HG03521 (cell line): ENCODE data around the gene SLC22A1.
"Not testable (repeated sequence)": the region's sequence is repeated elsewhere in the genome, so short reads cannot be mapped to it uniquely, and the experiment has no call there.

Experiments used
- ATAC-seq: cut with Tn5 transposase; IDR thresholded peaks from one replicate; pipeline ENCODE4 v1.9.1; 2021; ENCODE audit warnings: mild to moderate bottlenecking, moderate library complexity; ENCODE audit not compliant: unreplicated experiment

Gene SLC22A1

DNA sequence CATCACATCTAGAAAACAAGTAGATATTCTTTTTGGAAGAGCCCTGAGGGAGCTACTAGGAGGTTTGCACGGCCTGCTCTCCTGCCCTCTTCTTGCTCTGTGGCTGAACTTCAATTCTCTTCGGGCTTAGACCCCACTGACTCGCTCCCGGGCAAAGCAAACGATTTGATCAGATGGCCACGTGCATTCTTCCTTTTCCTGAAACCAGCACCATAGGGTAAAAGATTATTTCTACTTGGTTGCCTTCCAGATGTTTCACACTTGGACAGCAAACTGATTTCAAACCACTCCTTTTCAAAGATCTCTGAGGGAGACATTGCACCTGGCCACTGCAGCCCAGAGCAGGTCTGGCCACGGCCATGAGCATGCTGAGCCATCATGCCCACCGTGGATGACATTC lies at the start of gene SLC22A1:
Gene SLC22A1 (plus strand): TSS at position 258 of the 400 bp plus-strand sequence. CDS start 121 bp downstream, at position 379.
- no peak for ATAC-seq

DNA sequence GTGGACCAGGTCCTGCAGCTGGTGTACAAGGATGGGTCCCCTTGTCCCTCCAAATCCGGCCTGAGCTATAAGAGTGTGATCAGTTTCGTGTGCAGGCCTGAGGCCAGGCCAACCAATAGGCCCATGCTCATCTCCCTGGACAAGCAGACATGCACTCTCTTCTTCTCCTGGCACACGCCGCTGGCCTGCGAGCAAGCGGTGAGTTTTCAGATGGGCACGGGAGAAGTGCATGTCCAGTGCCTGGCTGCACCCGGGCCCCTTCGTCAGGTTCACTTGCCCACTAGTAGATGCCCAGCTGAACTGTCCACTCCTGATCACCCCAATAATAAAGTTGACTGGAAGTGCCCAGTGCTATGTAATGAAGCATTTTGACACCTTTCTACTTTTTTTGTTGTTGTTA lies 48.3 kb upstream of the SLC22A1 start:
- ATAC-seq: no peak

DNA sequence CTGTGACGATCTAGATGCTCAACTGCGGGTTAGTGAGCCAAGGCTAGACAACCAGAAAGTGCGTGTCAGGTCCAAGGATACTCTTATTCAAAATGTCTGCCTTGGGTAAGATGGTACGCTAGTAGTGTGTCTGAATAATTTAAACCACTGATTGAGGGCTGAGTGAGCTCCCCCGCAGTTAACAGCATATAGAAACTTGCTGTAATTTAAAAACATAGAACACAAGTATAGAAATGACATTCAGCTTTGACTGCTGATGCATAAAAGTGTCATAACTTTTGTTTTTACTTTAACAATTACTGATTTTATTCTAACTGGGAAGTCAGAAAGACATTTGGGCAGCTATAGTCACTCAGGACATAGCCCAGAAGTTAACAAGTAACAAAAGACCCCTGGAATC lies 45.6 kb upstream of the SLC22A1 start:
- no peak for ATAC-seq

DNA sequence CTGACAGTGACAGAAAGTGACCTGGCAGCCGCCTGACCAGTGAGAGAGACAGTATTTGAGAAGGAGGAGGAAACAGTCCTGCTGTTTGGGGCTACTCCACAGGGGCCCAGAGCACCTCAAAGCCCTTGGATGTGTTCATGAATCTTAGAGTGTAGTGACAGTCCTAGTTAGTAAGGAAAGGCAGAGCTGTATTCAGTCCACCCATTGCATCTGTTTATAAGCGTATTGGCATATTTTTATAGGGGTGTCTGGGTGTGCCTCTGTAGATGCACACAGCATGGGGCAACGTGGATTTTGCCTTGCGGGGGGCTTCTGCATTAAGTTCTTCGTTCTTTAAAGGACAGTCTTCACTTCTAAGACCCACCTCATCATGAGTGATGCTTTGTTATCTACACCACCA lies 44.6 kb upstream of the SLC22A1 start:
- ATAC-seq: no peak

DNA sequence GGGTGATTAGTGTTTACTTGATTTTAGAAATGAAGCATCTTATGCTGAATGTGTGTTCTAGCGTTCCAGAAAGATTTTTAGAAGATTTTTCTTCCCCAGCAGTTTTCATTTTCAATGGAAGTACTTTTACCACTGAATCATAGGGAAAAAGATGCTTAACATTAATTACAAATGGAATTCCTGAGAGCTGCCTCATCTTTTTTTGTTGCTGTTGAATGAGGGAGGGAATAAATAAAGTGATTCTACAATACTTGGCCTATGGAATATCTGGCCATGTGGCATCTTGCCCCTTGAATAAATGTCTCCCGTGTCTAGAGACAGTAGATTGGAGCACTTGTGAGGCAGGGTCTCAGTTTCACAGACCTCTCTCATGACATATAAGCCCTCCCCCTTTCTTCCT lies 44.1 kb upstream of the SLC22A1 start:
- ATAC-seq: no peak

DNA sequence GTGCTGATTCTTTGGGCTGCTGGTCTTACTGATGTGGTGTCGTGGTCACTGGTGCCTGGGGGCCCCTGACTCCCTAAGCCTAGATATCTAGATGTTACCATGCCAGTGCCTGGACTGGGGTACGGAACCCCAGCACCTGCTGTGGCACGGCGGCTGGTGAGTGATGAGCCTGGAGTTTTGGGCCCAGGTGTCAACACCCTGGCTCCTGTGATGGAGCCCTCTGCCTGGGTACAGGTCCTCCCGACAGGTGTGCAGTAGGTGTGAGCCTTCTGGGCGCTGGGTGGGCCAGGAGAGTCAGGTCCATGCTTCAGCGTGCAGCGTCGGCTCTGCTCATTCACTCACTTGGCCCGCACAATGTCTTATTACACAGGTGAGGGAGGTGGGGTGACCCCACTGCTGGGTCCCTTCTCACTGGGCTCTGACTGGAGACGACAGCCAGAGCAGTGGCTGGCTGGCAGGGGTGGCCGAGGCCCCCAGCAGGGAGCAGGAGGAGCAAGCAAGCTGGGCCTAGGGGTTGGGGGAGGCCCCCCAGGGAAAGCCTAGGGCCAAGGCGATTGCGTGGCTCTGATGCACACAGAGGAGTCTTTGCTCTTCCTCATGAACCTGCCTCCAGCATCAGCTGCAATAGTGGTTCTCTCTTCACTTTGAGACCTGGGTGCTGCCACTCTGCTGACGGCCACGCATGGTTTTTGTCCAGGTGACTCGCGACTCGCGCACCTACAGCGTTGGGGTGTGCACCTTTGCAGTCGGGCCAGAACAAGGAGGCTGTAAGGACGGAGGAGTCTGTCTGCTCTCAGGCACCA lies 42.5 kb upstream of the SLC22A1 start:
- no peak for ATAC-seq

DNA sequence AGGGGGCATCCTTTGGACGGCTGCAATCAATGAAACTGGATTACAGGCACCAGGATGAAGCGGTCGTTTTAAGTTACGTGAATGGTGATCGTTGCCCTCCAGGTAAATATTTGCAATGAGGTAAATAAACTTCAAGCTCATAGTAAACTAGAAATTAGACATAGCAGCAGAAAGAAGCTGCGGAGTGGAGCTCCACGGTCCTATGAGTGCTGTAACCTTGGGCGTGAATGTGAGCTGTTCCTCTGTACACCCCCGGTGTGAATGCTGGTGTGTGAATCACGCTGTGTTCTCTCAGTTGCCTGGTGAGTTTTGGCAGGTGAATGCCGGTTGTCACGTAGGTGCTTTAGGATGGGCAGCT lies 42.0 kb upstream of the SLC22A1 start:
- ATAC-seq: no peak

DNA sequence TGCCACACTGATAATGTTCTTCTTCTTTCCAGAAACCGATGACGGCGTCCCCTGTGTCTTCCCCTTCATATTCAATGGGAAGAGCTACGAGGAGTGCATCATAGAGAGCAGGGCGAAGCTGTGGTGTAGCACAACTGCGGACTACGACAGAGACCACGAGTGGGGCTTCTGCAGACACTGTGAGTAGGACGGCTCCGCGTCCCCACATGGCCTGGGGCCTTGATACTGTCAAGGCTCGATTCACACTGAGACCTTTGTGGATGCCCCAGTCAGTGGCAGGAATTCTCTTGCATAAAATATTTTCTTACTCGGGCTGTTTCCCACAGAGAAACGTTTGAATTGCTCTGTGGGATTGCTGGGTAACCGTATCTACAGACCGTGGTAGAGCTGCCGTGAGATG lies 41.5 kb upstream of the SLC22A1 start:
- ATAC-seq: no peak

DNA sequence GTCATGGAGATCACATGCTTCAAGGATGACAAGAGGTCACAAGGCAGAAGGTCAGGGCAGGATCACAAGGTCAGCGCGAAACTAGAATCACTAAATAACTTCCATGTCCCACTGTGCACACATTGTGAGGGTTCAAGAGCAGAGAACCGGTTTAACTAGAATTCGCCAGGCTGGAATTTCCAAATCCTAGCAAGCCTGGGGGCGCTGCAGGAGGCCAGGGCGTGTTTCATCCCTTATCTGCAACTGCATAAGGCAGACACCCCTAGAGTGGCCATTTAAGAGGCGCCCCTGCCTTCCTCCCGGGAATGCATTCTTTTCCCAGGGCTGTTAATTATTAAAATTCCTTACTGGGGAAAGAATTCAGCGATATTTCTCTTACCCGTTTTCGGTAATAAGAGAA lies 40.2 kb upstream of the SLC22A1 start:
- no peak for ATAC-seq

DNA sequence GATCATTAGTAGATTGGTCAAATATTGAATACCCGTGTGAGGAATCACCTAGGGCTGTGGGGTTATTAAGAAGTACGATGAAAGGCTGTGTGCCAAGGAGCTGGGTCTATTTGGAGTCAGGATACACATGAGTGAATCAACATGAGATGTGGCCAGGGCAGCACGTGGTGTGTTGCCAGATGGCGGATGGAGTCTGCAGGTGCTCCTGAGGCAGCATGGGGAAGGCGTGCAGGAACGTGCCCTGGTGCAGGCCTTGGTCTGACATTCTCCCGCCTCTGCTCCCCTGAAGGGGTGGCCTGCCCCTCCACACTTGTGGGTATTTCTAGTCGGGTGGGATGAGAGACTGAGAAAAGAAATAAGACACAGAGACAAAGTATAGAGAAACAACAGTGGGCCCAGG lies 39.0 kb upstream of the SLC22A1 start:
- no peak for ATAC-seq

DNA sequence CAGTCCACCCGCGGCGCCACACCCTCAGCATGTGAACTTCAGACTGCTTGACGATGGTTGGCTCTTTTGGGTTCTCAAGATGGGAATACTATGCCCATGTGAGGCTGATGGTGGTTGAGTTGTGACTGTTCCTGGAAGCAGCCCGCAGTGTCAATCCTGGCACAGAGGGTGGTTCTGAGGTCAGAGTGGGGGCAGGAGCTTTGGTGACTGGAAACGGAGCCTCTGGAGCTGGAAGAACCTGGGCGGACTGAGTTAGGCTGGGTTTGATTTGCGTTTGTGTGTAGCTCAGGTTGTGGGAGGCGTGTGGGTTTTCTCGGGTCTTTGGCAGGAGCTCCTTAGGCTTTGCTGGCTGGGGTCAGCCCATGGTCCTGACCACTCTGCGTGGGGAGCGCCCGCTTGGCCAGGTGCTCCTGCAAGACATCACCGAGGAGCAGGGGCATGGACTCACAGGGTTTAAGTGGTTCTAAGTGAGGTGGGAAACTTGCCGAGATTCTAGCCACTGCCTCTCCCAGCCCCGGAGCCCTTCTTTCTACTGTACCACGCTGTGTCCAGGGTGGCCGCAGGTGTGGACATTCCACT lies 37.3 kb upstream of the SLC22A1 start:
- ATAC-seq: no peak

DNA sequence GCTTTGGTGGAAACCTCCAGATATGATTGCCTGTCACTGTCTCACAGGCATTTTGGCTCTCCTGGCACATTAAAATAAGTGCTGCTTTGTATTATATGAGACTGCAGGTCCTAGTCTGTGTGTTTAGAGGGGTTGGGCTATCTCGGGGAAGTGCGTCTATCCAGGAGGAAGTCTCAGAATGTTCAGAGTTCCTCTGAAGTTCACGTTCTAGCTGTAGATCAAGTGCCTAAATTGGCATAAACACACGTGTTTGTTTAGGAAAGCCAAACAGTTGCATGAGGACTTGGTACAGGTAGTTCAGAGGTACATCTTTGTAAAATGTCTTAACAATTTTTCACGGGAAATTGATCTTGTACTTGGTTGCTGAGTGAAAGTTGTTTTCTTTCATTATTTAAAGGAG lies 36.4 kb upstream of the SLC22A1 start:
- no peak for ATAC-seq

DNA sequence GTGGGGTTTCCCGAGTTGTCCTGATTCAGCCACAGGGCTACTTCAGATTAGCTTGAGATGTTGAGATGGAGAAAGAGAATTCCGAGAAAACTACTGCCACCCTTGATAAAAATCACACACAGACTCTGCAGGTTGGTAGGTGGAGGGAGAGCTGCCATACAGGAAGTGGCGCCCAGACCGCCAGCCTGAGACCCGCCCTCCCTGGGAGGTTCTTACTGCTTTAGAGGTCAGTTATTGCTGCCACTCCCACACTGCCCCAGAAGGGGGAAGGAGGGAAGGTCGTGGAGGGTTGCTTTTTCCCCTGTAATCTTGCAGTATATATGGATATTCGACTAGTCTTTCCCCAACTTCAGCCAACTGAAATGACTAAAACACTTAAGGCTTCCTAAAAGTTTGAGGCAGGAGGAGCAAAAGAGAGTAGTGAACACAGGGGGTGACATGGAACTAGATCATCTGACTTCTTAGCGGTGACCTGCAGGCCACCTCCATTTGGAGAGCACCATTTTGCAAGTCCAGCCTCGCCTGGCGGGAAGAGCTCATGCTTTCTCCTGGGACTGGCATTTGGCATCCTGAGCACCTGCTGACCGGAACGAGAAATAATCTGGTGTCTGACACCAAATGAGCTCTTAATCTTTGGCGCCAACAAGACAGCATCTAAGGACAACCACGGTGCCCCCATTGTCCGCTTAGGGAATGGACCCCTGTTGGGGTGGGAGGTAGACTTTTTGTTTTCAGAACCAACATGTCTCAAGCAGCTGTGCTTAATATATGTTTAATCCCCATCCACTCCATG lies 35.7 kb upstream of the SLC22A1 start:
- no peak for ATAC-seq

DNA sequence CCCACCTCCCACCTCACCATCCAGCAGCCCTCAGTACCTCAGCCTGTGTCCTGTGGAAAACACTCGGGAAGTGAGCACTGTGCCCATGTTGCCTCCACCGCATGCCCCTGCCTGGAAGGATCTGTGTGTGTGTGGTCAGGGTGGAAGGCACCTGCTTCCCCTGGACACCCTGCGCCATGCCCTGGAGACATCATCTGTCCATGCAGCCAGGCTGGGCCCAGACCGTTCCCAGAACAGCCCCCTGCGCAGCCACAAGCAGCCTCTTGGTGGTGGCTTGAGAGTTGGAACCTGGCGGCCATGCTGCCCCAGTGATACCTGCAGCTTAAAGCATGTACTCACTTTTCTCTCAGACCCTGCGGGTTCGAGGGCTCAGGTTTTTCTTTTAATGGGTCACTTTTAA lies 34.9 kb upstream of the SLC22A1 start:
- ATAC-seq: no peak

DNA sequence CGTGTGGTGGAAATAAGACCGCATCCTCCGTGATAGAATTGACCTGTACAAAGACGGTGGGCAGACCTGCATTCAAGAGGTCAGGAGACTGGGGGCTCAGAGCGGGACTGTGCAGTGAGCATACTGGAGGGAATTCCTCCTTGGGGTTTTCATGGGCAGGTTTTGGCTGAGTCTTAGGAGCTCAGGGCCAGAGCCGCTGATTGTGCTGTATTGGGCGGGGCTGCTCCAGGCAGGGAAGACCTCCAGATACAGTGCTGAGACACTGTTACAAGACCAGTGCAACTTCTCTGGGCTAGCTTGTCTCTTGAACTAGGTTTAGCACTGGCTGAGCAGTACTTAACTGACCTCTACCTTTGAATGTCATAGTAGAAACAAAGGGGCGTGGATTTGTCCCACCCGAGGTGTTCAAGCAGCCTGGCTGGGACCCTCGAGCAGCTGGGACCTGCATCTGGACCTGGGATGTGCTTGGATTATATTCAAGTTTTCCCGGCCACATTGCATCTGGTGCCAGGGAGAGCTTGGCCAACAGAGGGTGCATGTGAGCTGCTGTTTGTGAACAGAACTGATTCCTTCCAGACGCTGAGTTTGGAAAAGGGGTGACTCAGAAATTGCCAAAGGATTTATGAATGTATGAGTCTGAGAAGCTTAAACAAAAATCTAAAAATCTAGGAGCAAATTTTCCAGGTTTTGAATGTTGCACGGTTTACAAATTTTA lies 33.4 kb upstream of the SLC22A1 start:
- no peak for ATAC-seq

DNA sequence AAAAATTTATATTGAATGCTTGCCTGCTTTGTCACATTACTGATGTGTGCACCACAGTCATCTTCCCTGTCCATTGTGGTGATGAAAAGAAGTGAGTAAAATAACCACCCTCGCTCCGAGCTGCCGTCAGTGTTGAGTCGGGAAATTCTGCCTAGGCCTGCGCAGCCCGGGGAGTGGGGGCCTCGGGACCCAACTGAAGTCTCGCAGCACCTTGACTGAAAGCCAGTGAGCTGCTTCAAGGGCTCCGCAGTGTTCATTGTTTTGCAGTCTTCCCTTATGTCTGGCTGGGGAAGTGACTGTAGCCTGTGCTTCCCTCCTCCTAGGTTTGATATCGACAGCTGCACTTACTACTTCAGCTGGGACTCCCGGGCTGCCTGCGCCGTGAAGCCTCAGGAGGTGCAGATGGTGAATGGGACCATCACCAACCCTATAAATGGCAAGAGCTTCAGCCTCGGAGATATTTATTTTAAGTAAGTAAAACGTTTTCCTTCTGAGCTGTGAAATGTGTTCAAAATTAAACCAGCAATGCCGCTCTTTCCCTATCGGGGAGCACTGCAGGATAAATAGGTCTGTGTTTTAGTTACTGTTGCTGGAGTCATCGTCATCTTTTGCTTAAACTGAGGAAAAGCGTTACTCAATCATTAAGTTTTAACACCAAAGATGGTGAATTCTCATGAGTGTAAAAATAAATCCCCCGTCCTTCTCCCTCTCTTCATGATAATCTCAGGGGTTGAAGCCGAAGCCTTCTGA lies 32.7 kb upstream of the SLC22A1 start:
- no peak for ATAC-seq

DNA sequence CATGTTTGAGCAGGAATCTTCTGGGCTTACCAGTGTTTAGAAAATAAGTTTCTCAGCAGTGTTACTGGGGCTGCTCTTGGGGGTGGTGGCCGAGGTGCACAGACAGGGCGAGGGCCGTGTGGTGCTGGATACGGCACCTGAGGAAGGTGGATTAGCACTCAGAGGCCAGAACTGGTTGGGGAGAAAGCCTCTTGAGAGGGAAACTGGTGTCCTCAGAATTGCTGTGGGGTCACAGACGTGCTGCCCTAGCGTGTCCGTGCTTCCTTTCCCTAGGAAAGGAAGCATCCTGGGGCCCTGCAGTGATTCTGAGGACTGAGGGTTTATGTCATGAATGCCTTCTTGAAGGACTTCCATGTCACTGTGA lies 32.1 kb upstream of the SLC22A1 start:
- ATAC-seq: no peak

DNA sequence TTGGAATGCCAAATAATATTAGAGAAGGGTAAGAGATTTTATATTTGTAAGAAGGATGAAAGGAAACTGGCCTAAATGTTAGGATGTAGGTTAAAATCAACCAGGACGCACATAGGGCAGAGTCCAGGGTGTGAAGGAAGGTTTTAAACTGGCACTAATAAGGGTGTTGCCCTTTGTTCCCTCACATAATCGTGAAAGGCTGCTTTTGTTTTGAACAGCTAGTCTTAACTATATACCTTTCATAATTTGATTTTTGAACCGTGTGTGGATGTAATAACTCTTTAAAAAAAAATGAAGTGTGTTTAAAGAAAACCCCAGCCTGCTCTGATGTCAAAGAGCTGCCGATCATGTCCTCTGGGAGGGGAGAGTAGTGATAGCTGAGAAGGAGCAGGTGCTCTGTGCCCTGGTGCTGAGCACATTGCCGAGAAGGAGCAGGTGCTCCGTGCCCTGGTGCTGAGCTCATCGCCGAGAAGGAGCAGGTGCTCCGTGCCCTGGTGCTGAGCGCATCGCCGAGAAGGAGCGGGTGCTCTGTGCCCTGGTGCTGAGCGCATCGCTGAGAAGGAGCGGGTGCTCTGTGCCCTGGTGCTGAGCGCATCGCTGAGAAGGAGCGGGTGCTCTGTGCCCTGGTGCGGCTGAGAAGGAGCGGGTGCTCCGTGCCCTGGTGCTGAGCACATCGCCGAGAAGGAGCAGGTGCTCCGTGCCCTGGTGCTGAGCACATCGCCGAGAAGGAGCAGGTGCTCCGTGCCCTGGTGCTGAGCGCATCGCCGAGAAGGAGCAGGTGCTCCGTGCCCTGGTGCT lies 31.0 kb upstream of the SLC22A1 start:
- ATAC-seq: not testable (repeated sequence)

DNA sequence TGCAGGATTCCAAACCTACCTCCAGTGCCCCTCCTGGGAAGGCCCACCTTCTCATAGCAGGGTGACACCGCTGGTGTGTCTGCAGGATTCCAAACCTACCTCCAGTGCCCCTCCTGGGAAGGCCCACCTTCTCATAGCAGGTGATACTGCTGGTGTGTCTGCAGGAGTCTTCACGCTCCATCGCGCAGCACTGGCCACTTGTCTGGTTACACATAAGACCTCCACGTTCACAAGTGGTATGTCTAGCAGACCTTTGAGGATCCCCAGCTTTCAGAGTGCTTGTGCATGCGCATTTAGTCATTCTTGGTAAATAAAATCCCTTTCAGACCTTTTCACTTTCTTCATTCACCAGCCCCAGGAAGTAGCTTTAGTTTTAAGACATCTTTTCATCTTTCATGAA lies 29.4 kb upstream of the SLC22A1 start:
- ATAC-seq: not testable (repeated sequence)

DNA sequence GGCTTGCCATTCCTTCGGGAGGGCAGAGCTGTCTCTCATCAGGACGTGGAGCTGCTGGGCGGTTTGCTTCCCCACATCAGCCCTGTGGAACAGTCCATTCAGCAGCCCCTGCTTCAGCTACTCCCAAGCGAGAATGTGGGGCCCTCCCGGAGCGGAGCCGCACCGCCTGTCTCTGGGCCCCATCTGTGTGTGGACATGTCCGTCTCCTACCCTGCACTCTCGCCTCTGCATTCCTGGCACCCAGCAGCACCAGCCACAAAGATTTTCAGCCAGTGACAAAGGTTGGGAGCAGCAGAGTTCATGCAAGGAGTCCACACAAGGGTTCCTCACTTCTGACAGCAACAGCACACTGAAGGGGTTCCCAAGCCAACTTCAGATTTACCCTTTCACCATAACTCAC lies 29.0 kb upstream of the SLC22A1 start:
- no peak for ATAC-seq
